Chondrocyte (in vitro differentiated cells): ENCODE measurements around the gene MEX3B. TPM values are rescaled to one million over a fixed set of nuclear protein-coding genes. Genes with fewer than 3 reads are reported as not detected.

ENCODE experiments used
- DNase-seq: peaks from one replicate; pipeline ENCODE4 v3.0.0; 2021; ENCODE audit warnings: mixed read lengths, low spot score
- H3K27ac Mint-ChIP-seq: one replicate; pipeline ENCODE4 v1.8.0; 2021; ENCODE audit warnings: mild to moderate bottlenecking, moderate library complexity, mixed read lengths; ENCODE audit not compliant: unreplicated experiment
- H3K27me3 Mint-ChIP-seq: 2 replicates; pipeline ENCODE4 v1.8.0; 2021; ENCODE audit warnings: low read depth, mixed read lengths
- H3K36me3 Mint-ChIP-seq: 2 replicates; pipeline ENCODE4 v1.8.0; 2021; ENCODE audit warnings: low read depth, mixed read lengths
- H3K4me1 Mint-ChIP-seq: 2 replicates; pipeline ENCODE4 v1.8.0; 2021; ENCODE audit warnings: low read depth, mild to moderate bottlenecking, mixed read lengths
- H3K4me3 Mint-ChIP-seq: one replicate; pipeline ENCODE4 v1.8.0; 2021; ENCODE audit warnings: mild to moderate bottlenecking, moderate library complexity, mixed read lengths; ENCODE audit not compliant: unreplicated experiment
- H3K9me3 Mint-ChIP-seq: 2 replicates; pipeline ENCODE4 v1.8.0; 2021; ENCODE audit warnings: low read depth, mixed read lengths
- CTCF ChIP-seq: fragments of 200-600 bp; sonication (generic); IDR thresholded peaks from 2 replicates; pipeline ENCODE4 v1.5.0; 2021; ENCODE audit warnings: antibody characterized with exemption, mild to moderate bottlenecking, moderate library complexity
- total RNA-seq: library from RNA; stranded (reverse); gene quantifications from 3 replicates; pipeline ENCODE4 v1.2.1, GENCODE V29; 2021

Gene MEX3B
- total RNA-seq, 1 donor from 2014 or later: 52.7 TPM

- Mint-ChIP-seq H3K4me1 (peaks cover 32% of the 10 kb centered on the region), H3K4me3 (peak overlapping the region; percentile 35), H3K36me3 (no peaks in the 10 kb centered on the region), H3K27ac (peak overlapping the region; percentile 96), H3K27me3 (no peaks in the 10 kb centered on the region), H3K9me3 (no peaks in the 10 kb centered on the region)
- TF ChIP-seq CTCF: peak; percentile 75
- no peak for DNase-seq
These were observed 36.3 kb upstream of the MEX3B start for GRCh38 chr15:82081914-82082762.

DNA sequence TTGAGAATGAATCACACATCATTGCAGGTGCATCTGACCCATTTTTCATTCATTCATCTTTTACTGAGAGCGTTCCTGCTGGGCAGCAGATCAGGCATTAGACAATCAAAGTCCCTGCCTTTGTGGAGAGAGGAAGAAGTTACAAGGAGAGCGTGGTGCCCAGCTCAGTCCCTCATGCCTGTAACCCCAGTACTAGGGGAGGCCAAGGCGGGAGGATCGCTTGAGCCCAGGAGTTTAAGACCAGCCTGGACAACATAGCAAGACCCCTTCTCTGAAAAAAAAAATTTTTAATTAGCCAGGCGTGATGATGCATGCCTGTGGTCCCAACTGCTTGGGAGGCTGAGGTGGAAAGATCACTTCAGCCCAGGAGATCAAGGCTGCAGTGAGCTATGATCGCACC lies 35.0 kb upstream of the MEX3B start:
- no peak for DNase-seq
- no peak for TF ChIP-seq CTCF
- peaks cover 32% of the 10 kb centered on the region for H3K4me1 Mint-ChIP-seq
- no peaks in the 10 kb centered on the region for H3K9me3 Mint-ChIP-seq
- no peaks in the 10 kb centered on the region for H3K27me3 Mint-ChIP-seq
- no peak overlapping the region for H3K27ac Mint-ChIP-seq
- H3K36me3 Mint-ChIP-seq: no peaks in the 10 kb centered on the region
- no peak overlapping the region for H3K4me3 Mint-ChIP-seq

GRCh38 chr15:82079736-82080135 lies 33.9 kb upstream of the MEX3B start:
- no peak for TF ChIP-seq CTCF
- no peak overlapping the region for H3K4me3 Mint-ChIP-seq
- H3K9me3 Mint-ChIP-seq: no peaks in the 10 kb centered on the region
- no peaks in the 10 kb centered on the region for H3K27me3 Mint-ChIP-seq
- DNase-seq: no peak
- H3K36me3 Mint-ChIP-seq: no peaks in the 10 kb centered on the region
- no peak overlapping the region for H3K27ac Mint-ChIP-seq
- peaks cover 32% of the 10 kb centered on the region for H3K4me1 Mint-ChIP-seq

- no peak for DNase-seq
- Mint-ChIP-seq H3K4me1 (peaks cover under 1% of the 10 kb centered on the region), H3K9me3 (no peaks in the 10 kb centered on the region), H3K27me3 (peaks cover 5% of the 10 kb centered on the region), H3K27ac (no peak overlapping the region), H3K4me3 (no peak overlapping the region), H3K36me3 (no peaks in the 10 kb centered on the region)
- TF ChIP-seq CTCF: no peak
These were observed 28.8 kb upstream of the MEX3B start for GRCh38 chr15:82074610-82075009.

DNA sequence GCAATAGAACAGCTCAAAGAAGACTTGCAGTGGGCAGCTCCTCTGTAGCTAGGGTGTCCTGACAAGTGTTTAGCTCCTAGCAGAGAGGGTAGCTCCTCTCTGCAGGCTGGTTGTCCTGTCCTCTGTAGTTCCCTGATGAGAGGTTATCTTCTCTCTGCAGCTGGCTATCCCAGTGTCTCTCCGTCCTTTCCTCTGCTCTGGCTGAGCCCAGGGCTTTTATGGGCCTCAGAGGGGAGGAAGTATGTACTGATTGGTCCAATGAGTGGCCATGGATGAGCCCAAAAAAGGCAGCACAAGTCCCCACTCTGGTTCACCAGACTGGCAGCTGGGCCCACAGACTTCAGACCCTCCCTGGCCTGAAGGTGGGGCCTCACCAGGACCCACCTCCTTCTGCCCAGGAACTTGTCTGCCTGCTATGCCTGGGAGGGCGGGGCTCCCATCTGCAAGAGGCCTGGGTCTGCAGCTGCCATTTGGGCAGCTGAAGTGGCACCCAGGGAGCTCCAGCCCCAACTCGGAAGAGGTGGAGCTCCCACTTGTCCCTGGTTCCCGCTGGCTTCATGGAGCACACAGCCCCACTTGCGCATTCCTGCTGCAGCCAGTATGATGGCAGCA lies 27.2 kb upstream of the MEX3B start:
- Mint-ChIP-seq H3K27ac (no peak overlapping the region), H3K9me3 (no peaks in the 10 kb centered on the region), H3K27me3 (peaks cover 5% of the 10 kb centered on the region)

More for the DNA sequence above, 27.2 kb upstream of the MEX3B start:
- Mint-ChIP-seq H3K36me3 (no peaks in the 10 kb centered on the region), H3K4me3 (no peak overlapping the region), H3K4me1 (peaks cover 4% of the 10 kb centered on the region)
- TF ChIP-seq CTCF: no peak
- DNase-seq: no peak
